GM13977 (cell line): ENCODE measurements around the gene SNCAIP.
"Not testable (repeated sequence)": the region's sequence is repeated elsewhere in the genome, so short reads cannot be mapped to it uniquely, and the experiment has no call there.

Experiments used
- DNase-seq: peaks from one replicate; pipeline ENCODE4 v3.0.0; 2012; ENCODE audit warnings: low spot score
- CTCF ChIP-seq: IDR thresholded peaks from 2 replicates; pipeline ENCODE4 v1.5.1; 2012; ENCODE audit warnings: mild to moderate bottlenecking, control low read depth; ENCODE audit not compliant: insufficient read depth; ENCODE audit errors: extremely low read depth, missing control alignments
- in situ Hi-C: fragments of 300-500 bp; cut with MboI; formaldehyde crosslinking; loops from one replicate; pipeline ENCODE4 v1.12.0; 2022; ENCODE audit warnings: low sequenced_read_pairs, low pct_unique_long_range_greater_than_20kb, mixed read lengths, inconsistent platforms; ENCODE audit not compliant: unreplicated experiment

SNCAIP gene

GRCh38 chr5:122473138-122473843 is 161.3 kb downstream of the SNCAIP start:
- no peak for TF ChIP-seq CTCF

GRCh38 chr5:122473941-122474340 is 161.9 kb downstream of the SNCAIP start:
- DNase-seq, result no peak
- TF ChIP-seq CTCF, result no peak
- in situ Hi-C loops, result no loop called here

More at GRCh38 chr5:122473138-122473843, 161.3 kb downstream of the SNCAIP start:
- no peak for DNase-seq
- in situ Hi-C loops, result no loop called here

- in situ Hi-C loops, result no loop called here
- TF ChIP-seq CTCF, result no peak
- DNase-seq, result no peak
Observed at GRCh38 chr5:122478741-122479442, 166.9 kb downstream of the SNCAIP start.

GRCh38 chr5:122480146-122480545 is 168.1 kb downstream of the SNCAIP start:
- in situ Hi-C loops, result no loop called here

GRCh38 chr5:122484103-122484502 is 172.1 kb downstream of the SNCAIP start:
- in situ Hi-C loops, result no loop called here
- TF ChIP-seq CTCF, result no peak
- no peak for DNase-seq

More at GRCh38 chr5:122480146-122480545, 168.1 kb downstream of the SNCAIP start:
- no peak for DNase-seq
- no peak for TF ChIP-seq CTCF

GRCh38 chr5:122485226-122485625 is 173.2 kb downstream of the SNCAIP start:
- in situ Hi-C loops, result no loop called here
- no peak for DNase-seq
- TF ChIP-seq CTCF, result no peak

- in situ Hi-C loops, DNase-seq: not testable (repeated sequence)
Observed at GRCh38 chr5:122486616-122487015, 174.6 kb downstream of the SNCAIP start.
